SK-N-SH treated with all-trans-retinoic acid at 6 μM for 48 hours (cell line): ENCODE data around the gene RUNX3.

Source experiments
- ATAC-seq: fragments of 200-7000 bp; cut with Tn5 transposase; 3 replicates; pipeline ENCODE4 v1.9.1; 2020; ENCODE audit warnings: mild to moderate bottlenecking, moderate library complexity
- ARNTL ChIP-seq: fragments of 450-650 bp; formaldehyde crosslinking; IDR thresholded peaks from 2 replicates; pipeline ENCODE4 v1.5.0; 2020; ENCODE audit warnings: low read depth, mild to moderate bottlenecking, moderate library complexity, borderline replicate concordance
- BACH2 ChIP-seq: fragments of 250-450 bp; sonication (Bioruptor Pico); IDR thresholded peaks from 2 replicates; pipeline ENCODE4 v1.9.0; 2021; ENCODE audit warnings: mild to moderate bottlenecking, borderline replicate concordance
- CREB5 ChIP-seq: fragments of 250-450 bp; sonication (Bioruptor Pico); IDR thresholded peaks from 2 replicates; pipeline ENCODE4 v1.5.1; 2020; ENCODE audit warnings: low read depth, mild to moderate bottlenecking, moderate library complexity
- CSDC2 ChIP-seq: fragments of 250-450 bp; sonication (Bioruptor Pico); IDR thresholded peaks from 2 replicates; pipeline ENCODE4 v1.5.0; 2020; ENCODE audit warnings: mild to moderate bottlenecking, moderate library complexity
- CSRNP3 ChIP-seq: fragments of 250-450 bp; sonication (Bioruptor Pico); IDR thresholded peaks from 2 replicates; pipeline ENCODE4 v1.5.1; 2021; ENCODE audit warnings: mild to moderate bottlenecking, moderate library complexity
- ESRRG ChIP-seq: fragments of 250-450 bp; sonication (Bioruptor Pico); IDR thresholded peaks from 2 replicates; pipeline ENCODE4 v1.6.1; 2021; ENCODE audit warnings: mild to moderate bottlenecking
- GLIS3 ChIP-seq: fragments of 250-450 bp; sonication (Bioruptor Pico); IDR thresholded peaks from 2 replicates; pipeline ENCODE4 v1.5.0; 2020; ENCODE audit warnings: mild to moderate bottlenecking, moderate library complexity
- ISL1 ChIP-seq: fragments of 250-450 bp; sonication (Bioruptor Pico); IDR thresholded peaks from 2 replicates; pipeline ENCODE4 v2.1.2; 2022; ENCODE audit warnings: mild to moderate bottlenecking, moderate library complexity
- PATZ1 ChIP-seq: fragments of 250-450 bp; sonication (Bioruptor Pico); IDR thresholded peaks from 2 replicates; pipeline ENCODE4 v1.8.0; 2020; ENCODE audit warnings: mild to moderate bottlenecking, moderate library complexity, borderline replicate concordance
- POU6F1 ChIP-seq: fragments of 250-450 bp; sonication (Bioruptor Pico); IDR thresholded peaks from 2 replicates; pipeline ENCODE4 v1.8.0; 2021; ENCODE audit warnings: low read depth, mild to moderate bottlenecking, moderate library complexity, borderline replicate concordance
- PPARA ChIP-seq: fragments of 250-450 bp; sonication (Bioruptor Pico); IDR thresholded peaks from 2 replicates; pipeline ENCODE4 v1.5.0; 2020; ENCODE audit warnings: mild to moderate bottlenecking, borderline replicate concordance
- RARB ChIP-seq: fragments of 250-450 bp; sonication (Bioruptor Pico); IDR thresholded peaks from 2 replicates; pipeline ENCODE4 v1.8.0; 2021; ENCODE audit warnings: mild to moderate bottlenecking, moderate library complexity
- SNAI2 ChIP-seq: fragments of 250-450 bp; sonication (Bioruptor Pico); IDR thresholded peaks from 2 replicates; pipeline ENCODE4 v1.5.0; 2020; ENCODE audit warnings: mild to moderate bottlenecking, moderate library complexity
- TCF4 ChIP-seq: fragments of 250-450 bp; sonication (Bioruptor Pico); IDR thresholded peaks from 2 replicates; pipeline ENCODE4 v1.8.0; 2021; ENCODE audit warnings: mild to moderate bottlenecking, moderate library complexity, borderline replicate concordance
- TOX ChIP-seq: fragments of 250-450 bp; sonication (Bioruptor Pico); IDR thresholded peaks from 2 replicates; pipeline ENCODE4 v1.8.0; 2021; ENCODE audit warnings: mild to moderate bottlenecking, moderate library complexity, borderline replicate concordance
- TSHZ2 ChIP-seq: fragments of 250-450 bp; sonication (Bioruptor Pico); IDR thresholded peaks from 2 replicates; pipeline ENCODE4 v1.5.0; 2020; ENCODE audit warnings: mild to moderate bottlenecking, moderate library complexity
- ZC3H10 ChIP-seq: fragments of 250-450 bp; sonication (Bioruptor Pico); IDR thresholded peaks from 2 replicates; pipeline ENCODE4 v1.5.1; 2021; ENCODE audit warnings: mild to moderate bottlenecking, moderate library complexity
- ZNF70 ChIP-seq: fragments of 450-650 bp; formaldehyde crosslinking; IDR thresholded peaks from 2 replicates; pipeline ENCODE4 v1.5.0; 2020; ENCODE audit warnings: mild to moderate bottlenecking, moderate library complexity
- ZNF8 ChIP-seq: fragments of 450-650 bp; formaldehyde crosslinking; IDR thresholded peaks from 2 replicates; pipeline ENCODE4 v1.5.0; 2020; ENCODE audit warnings: mild to moderate bottlenecking, moderate library complexity

RUNX3 gene

GRCh38 chr1:24957808-24958752, 28.0 kb upstream of the RUNX3 start:
- TF ChIP-seq CREB5 (no peak), PPARA (CRISPR knock-in tag) (no peak), GLIS3 (CRISPR knock-in tag) (no peak), PATZ1 (CRISPR knock-in tag) (no peak), TSHZ2 (CRISPR knock-in tag) (no peak), CSRNP3 (CRISPR knock-in tag) (no peak), TOX (CRISPR knock-in tag) (no peak), CSDC2 (CRISPR knock-in tag) (no peak), ISL1 (CRISPR knock-in tag) (no peak), BACH2 (CRISPR knock-in tag) (no peak), SNAI2 (no peak), ZNF70 (no peak), ESRRG (CRISPR knock-in tag) (no peak), ZC3H10 (CRISPR knock-in tag) (no peak), ZNF8 (no peak)
- ATAC-seq = no peak

- TF ChIP-seq RARB (CRISPR knock-in tag) = no peak
- TF ChIP-seq CSRNP3 (CRISPR knock-in tag) = no peak
- no peak for TF ChIP-seq CREB5
- TF ChIP-seq ZNF70 = no peak
- no peak for TF ChIP-seq CSDC2 (CRISPR knock-in tag)
- no peak for TF ChIP-seq SNAI2
- TF ChIP-seq PPARA (CRISPR knock-in tag) = no peak
- no peak for TF ChIP-seq ARNTL (CRISPR knock-in tag)
- TF ChIP-seq TSHZ2 (CRISPR knock-in tag) = no peak
- no peak for TF ChIP-seq POU6F1 (CRISPR knock-in tag)
- no peak for TF ChIP-seq TCF4
- TF ChIP-seq ESRRG (CRISPR knock-in tag) = no peak
- no peak for ATAC-seq
Measured at GRCh38 chr1:24957016-24957807, 27.1 kb upstream of the RUNX3 start.
